OCI-LY3 (cell line): ENCODE measurements around the gene PIK3R3.

Source experiments
- H2AFZ ChIP-seq: fragments of 200-600, 300-600 bp; shearing (Covaris generic); 2 replicates; pipeline ENCODE4 v1.6.0; 2014; ENCODE audit warnings: antibody characterized with exemption, low read depth, low read length
- H3K27ac ChIP-seq: fragments of 200-600, 300-600 bp; sonication (generic); 2 replicates; pipeline ENCODE4 v1.5.1; 2014; ENCODE audit warnings: mild to moderate bottlenecking, low read length, moderate library complexity, mixed read lengths
- H3K27me3 ChIP-seq: fragments of 200-600, 300-600 bp; sonication (generic); 2 replicates; pipeline ENCODE4 v1.6.1; 2014; ENCODE audit warnings: low read depth, low read length, mixed read lengths
- H3K36me3 ChIP-seq: fragments of 200-600, 300-600 bp; sonication (generic); replicated peaks from 2 replicates; pipeline ENCODE3; 2014; ENCODE audit warnings: low read depth, low read length, mixed read lengths
- H3K4me1 ChIP-seq: fragments of 300-600, 200-600 bp; sonication (generic); 2 replicates; pipeline ENCODE4 v1.6.1; 2014; ENCODE audit warnings: low read length, mixed read lengths
- H3K4me2 ChIP-seq: fragments of 200-600, 300-600 bp; sonication (generic); 2 replicates; pipeline ENCODE4 v1.6.1; 2014; ENCODE audit warnings: low read length, mixed read lengths
- H3K4me3 ChIP-seq: fragments of 300-600, 200-600 bp; sonication (generic); 2 replicates; pipeline ENCODE4 v1.5.1; 2014; ENCODE audit warnings: antibody characterized with exemption, mild to moderate bottlenecking, low read length, moderate library complexity
- H3K79me2 ChIP-seq: fragments of 300-600, 200-600 bp; shearing (Covaris generic); 2 replicates; pipeline ENCODE4 v1.6.1; 2014; ENCODE audit warnings: mild to moderate bottlenecking, low read length, mixed read lengths
- H3K9ac ChIP-seq: fragments of 300-600, 200-600 bp; shearing (Covaris generic); 2 replicates; pipeline ENCODE4 v1.6.0; 2014; ENCODE audit warnings: mild to moderate bottlenecking, low read length, moderate library complexity
- H3K9me3 ChIP-seq: fragments of 200-600, 300-600 bp; shearing (Covaris generic); 2 replicates; pipeline ENCODE4 v1.6.1; 2014; ENCODE audit warnings: low read length, mixed read lengths; ENCODE audit not compliant: insufficient read depth
- H4K20me1 ChIP-seq: fragments of 200-600, 300-600 bp; sonication (generic); 2 replicates; pipeline ENCODE4 v1.6.1; 2016; ENCODE audit warnings: low read length, mixed read lengths; ENCODE audit not compliant: insufficient read depth
- CTCF ChIP-seq: fragments of 200-600, 300-600 bp; sonication (generic); IDR thresholded peaks from 2 replicates; pipeline ENCODE4 v1.5.1; 2014; ENCODE audit warnings: antibody characterized with exemption, low read length, low read depth
- EZH2phosphoT487 ChIP-seq: fragments of 200-600 bp; shearing (Covaris generic); IDR thresholded peaks from 2 replicates; pipeline ENCODE4 v1.6.1; 2018; ENCODE audit warnings: antibody characterized with exemption, mixed run types, low read depth

Gene PIK3R3

GRCh38 chr1:46086576-46086975 lies 45.9 kb downstream of the PIK3R3 start:
- Histone ChIP-seq H4K20me1 (no peaks in the 10 kb centered on the region), H3K4me1 (no peaks in the 10 kb centered on the region), H3K27me3 (no peaks in the 10 kb centered on the region), H3K36me3 (no peaks in the 10 kb centered on the region), H3K9me3 (no peaks in the 10 kb centered on the region), H3K4me2 (no peak overlapping the region), H2AFZ (no peak overlapping the region), H3K9ac (no peak overlapping the region), H3K79me2 (no peaks in the 10 kb centered on the region), H3K4me3 (no peak overlapping the region), H3K27ac (no peak overlapping the region)
- TF ChIP-seq EZH2phosphoT487, result no peak
- TF ChIP-seq CTCF, result no peak

GRCh38 chr1:46084553-46085451 lies 47.6 kb downstream of the PIK3R3 start:
- H3K4me1 ChIP-seq, result no peaks in the 10 kb centered on the region
- TF ChIP-seq EZH2phosphoT487 (no peak), CTCF (no peak)
- no peaks in the 10 kb centered on the region for H3K36me3 ChIP-seq
- no peak overlapping the region for H3K4me3 ChIP-seq
- H3K27me3 ChIP-seq, result no peaks in the 10 kb centered on the region
- H3K27ac ChIP-seq, result no peak overlapping the region
- no peaks in the 10 kb centered on the region for H3K9me3 ChIP-seq
- H2AFZ ChIP-seq, result no peak overlapping the region
- H3K79me2 ChIP-seq, result no peaks in the 10 kb centered on the region
- H3K9ac ChIP-seq, result no peak overlapping the region
- H4K20me1 ChIP-seq, result no peaks in the 10 kb centered on the region
- no peak overlapping the region for H3K4me2 ChIP-seq

GRCh38 chr1:46083579-46083978 lies 48.9 kb downstream of the PIK3R3 start:
- Histone ChIP-seq H3K27ac (no peak overlapping the region), H4K20me1 (no peaks in the 10 kb centered on the region), H3K9me3 (no peaks in the 10 kb centered on the region), H3K4me1 (no peaks in the 10 kb centered on the region), H3K4me3 (no peak overlapping the region), H2AFZ (no peak overlapping the region), H3K9ac (no peak overlapping the region), H3K4me2 (no peak overlapping the region), H3K79me2 (no peaks in the 10 kb centered on the region), H3K27me3 (no peaks in the 10 kb centered on the region), H3K36me3 (no peaks in the 10 kb centered on the region)
- no peak for TF ChIP-seq EZH2phosphoT487
- TF ChIP-seq CTCF, result no peak

GRCh38 chr1:46081619-46082018 lies 50.8 kb downstream of the PIK3R3 start:
- TF ChIP-seq CTCF (no peak), EZH2phosphoT487 (no peak)
- Histone ChIP-seq H3K9ac (no peak overlapping the region), H3K4me3 (no peak overlapping the region), H4K20me1 (no peaks in the 10 kb centered on the region), H2AFZ (no peak overlapping the region), H3K27me3 (no peaks in the 10 kb centered on the region), H3K36me3 (no peaks in the 10 kb centered on the region), H3K27ac (no peak overlapping the region), H3K79me2 (no peaks in the 10 kb centered on the region), H3K9me3 (no peaks in the 10 kb centered on the region), H3K4me2 (no peak overlapping the region), H3K4me1 (no peaks in the 10 kb centered on the region)
